Spleen (tissue), 11 donors: ENCODE results near the gene MARK3. TPM values are rescaled to one million over a fixed set of nuclear protein-coding genes. Genes with fewer than 3 reads are reported as not detected.

Experiments used
- DNase-seq: peaks from one replicate; pipeline ENCODE4 v3.0.0-alpha.2; 2020
- H3K27ac ChIP-seq, 8 donors: fragments of 200-600 bp; sonication (generic) in 7 of 8; 1 replicate in 4 of 8; 2 replicates in 4 of 8; pipeline versions ENCODE4 v1.5.0 to v1.8.0; 2016 to 2021; ENCODE audit warnings: inconsistent platforms in 4 of 8, mild to moderate bottlenecking in 4 of 8, moderate library complexity in 1 of 8
- H3K27me3 ChIP-seq, 7 donors: fragments of 200-600 bp; sonication (generic) in 6 of 7; replicated peaks in 1 of 7; 1 replicate in 4 of 7; 2 replicates in 3 of 7; pipeline versions ENCODE4 v1.5.0 to v1.8.0; 2016 to 2021; ENCODE audit warnings: inconsistent platforms in 3 of 7, mild to moderate bottlenecking in 1 of 7
- H3K36me3 ChIP-seq, 6 donors: fragments of 200-600 bp; sonication (generic) in 5 of 6; 1 replicate in 4 of 6; 2 replicates in 2 of 6; pipeline versions ENCODE4 v1.5.0 to v1.8.0; 2016 to 2021; ENCODE audit warnings: inconsistent platforms in 2 of 6
- H3K4me1 ChIP-seq, 6 donors: fragments of 200-600 bp; sonication (generic) in 5 of 6; 1 replicate in 3 of 6; 2 replicates in 3 of 6; pipeline versions ENCODE4 v1.5.0 to v1.8.0; 2016 to 2021; ENCODE audit warnings: inconsistent platforms in 3 of 6
- H3K4me3 ChIP-seq, 8 donors: fragments of 200-600 bp; sonication (generic) in 7 of 8; 1 replicate in 4 of 8; 2 replicates in 4 of 8; pipeline versions ENCODE4 v1.5.0 to v1.8.0; 2016 to 2021; ENCODE audit warnings: inconsistent platforms in 4 of 8, mild to moderate bottlenecking in 4 of 8, moderate library complexity in 2 of 8
- H3K9me3 ChIP-seq, 8 donors: fragments of 200-600 bp; sonication (generic) in 7 of 8; 1 replicate in 4 of 8; 2 replicates in 4 of 8; pipeline versions ENCODE4 v1.5.0 to v1.8.0; 2016 to 2021; ENCODE audit warnings: inconsistent platforms in 4 of 8
- POLR2A ChIP-seq, 3 donors: fragments of 450-650 bp; IDR thresholded peaks; one replicate each; pipeline ENCODE4 v1.5.1; 2017; ENCODE audit warnings: antibody characterized with exemption in 3 of 3, mild to moderate bottlenecking in 1 of 3
- POLR2AphosphoS5 ChIP-seq, 3 donors: sonication (generic); formaldehyde crosslinking; IDR thresholded peaks; one replicate each; pipeline ENCODE4 v1.5.1; 2017; ENCODE audit warnings: antibody characterized with exemption in 3 of 3
- WGBS, 5 donors: extraction: QIAGEN DNeasy Blood & Tissue Kit in 3 of 5; methylation state at CpG; one replicate each; pipeline versions ENCODE4 v1.1.5 to v1.1.7; 2013 to 2018; 5-methylcytosine and 5-hydroxymethylcytosine counted together
- intact Hi-C: fragments of 100-400 bp; cut with DNase I; formaldehyde crosslinking; loops from one replicate; pipeline ENCODE4 v1.15.0; 2023; ENCODE audit warnings: low total_unique reads
- polyA plus RNA-seq, 3 donors: library from polyadenylated mRNA; stranded (reverse); fragments of 200-250 nt; gene quantifications; one replicate each; pipeline ENCODE4 v1.2.1, GENCODE V29; 2013
- total RNA-seq, 7 donors: library from RNA; depleted of rRNA in 3 of 7; stranded (reverse); fragments of >200 nt in 3 of 7; fragmentation: NEBNext Ultra II Directional in 4 of 7; extraction: Animal tissue kit (Norgen Biotek cat#: 25700) in 4 of 7; gene quantifications; one replicate each; pipeline versions ENCODE4 v1.1.0 to v1.2.1, GENCODE V29; 2016 to 2021
- TF ChIP-seq, protein P1 (sequence below), 11 experiments: fragments of 200-600 bp in 7 of 11; fragments of 450-650 bp in 4 of 11; sonication (generic) in 4 of 11; IDR thresholded peaks in 8 of 11; conservative IDR thresholded peaks in 3 of 11; 1 replicate in 7 of 11; 2 replicates in 4 of 11; pipeline versions ENCODE4 v1.4.0 to v1.8.0; 2016 to 2021; ENCODE audit warnings: antibody characterized with exemption in 11 of 11, inconsistent platforms in 4 of 11, mild to moderate bottlenecking in 1 of 11
- donor health status: healthy with polysubstance abuse.
- donor health status: DM: no; HTN: no; CAD: no; lungs with moderate emphysema.
- donor health status: DM: no; HTN: no; CAD: no.
- donor health status: Bipolar disorder and iron deficiency.
- donor health status: healthy.
- donor health status: DM: no; HTN: no; CAD: no.
- donor health status: DM: yes; HTN: yes; CAD: no.

MARK3 gene
- total and polyA plus RNA-seq, 10 donors, result 40.4 to 144 (median 106) TPM

DNA sequence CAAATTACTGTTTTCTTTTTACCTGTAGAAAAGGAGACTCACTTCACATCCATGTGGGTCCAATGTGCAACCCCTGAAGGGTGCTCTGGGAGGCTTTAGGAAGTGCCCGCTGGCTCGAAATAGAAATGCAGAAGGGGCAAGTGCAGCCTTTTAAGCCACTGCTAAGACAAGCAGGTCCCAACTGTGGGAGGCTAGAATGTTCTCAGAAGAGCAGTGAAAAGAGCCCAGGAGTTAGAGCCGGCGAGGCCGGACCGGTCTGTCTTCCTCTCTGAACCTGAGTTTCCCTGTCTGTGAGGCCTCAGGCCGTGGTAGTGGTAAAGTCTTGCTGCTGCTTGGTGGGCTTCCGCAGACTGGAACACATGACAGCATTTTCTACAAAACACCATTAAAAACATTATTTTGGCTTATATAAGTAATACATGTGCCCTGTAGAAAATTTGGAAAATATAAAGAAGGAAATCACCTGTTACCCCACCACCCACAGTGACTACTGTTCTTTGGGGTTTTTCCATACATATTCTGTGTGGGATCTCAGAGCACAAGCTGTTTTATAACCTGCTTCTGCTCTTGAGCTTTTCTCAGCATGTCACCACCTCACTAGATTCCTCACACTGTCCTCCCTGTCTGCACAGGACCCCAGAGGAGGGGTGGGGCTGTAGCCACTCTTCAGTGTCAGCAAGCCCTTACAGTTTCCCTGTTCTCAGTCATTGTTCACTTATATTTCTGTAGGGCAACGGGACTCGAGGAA lies 131.4 kb downstream of the MARK3 start:
- H3K27me3 ChIP-seq, result peaks cover 0 to 28% (median 11%) of the 10 kb centered on the region in 7 donors
- no peaks in the 10 kb centered on the region for H3K9me3 ChIP-seq
- no peak overlapping the region for H3K27ac ChIP-seq
- H3K36me3 ChIP-seq, result peaks cover 0 to 15% (median under 1%) of the 10 kb centered on the region in 6 donors
- no peak overlapping the region for H3K4me3 ChIP-seq
- H3K4me1 ChIP-seq, result peaks cover 21 to 57% (median 44%) of the 10 kb centered on the region in 6 donors
- intact Hi-C loops, result loop anchor here (5.0 kb wide), 1 partner anchor 36 kb away; no protein-coding TSS in a partner anchor
- TF ChIP-seq POLR2A (IDR thresholded peaks at IDR 0.05), result no peak
- TF ChIP-seq, protein P1, sequence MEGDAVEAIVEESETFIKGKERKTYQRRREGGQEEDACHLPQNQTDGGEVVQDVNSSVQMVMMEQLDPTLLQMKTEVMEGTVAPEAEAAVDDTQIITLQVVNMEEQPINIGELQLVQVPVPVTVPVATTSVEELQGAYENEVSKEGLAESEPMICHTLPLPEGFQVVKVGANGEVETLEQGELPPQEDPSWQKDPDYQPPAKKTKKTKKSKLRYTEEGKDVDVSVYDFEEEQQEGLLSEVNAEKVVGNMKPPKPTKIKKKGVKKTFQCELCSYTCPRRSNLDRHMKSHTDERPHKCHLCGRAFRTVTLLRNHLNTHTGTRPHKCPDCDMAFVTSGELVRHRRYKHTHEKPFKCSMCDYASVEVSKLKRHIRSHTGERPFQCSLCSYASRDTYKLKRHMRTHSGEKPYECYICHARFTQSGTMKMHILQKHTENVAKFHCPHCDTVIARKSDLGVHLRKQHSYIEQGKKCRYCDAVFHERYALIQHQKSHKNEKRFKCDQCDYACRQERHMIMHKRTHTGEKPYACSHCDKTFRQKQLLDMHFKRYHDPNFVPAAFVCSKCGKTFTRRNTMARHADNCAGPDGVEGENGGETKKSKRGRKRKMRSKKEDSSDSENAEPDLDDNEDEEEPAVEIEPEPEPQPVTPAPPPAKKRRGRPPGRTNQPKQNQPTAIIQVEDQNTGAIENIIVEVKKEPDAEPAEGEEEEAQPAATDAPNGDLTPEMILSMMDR (IDR thresholded peaks at IDR 0.05 in 8 of 11, conservative IDR thresholded peaks at IDR 0.05 in 3 of 11), result no peak
- TF ChIP-seq POLR2AphosphoS5 (IDR thresholded peaks at IDR 0.05), result no peak
- 68 to 78% (median 73%) methylated on average over 10 of the region's 10 CpGs for WGBS, 5 donors
- peak; percentile 48 for DNase-seq

DNA sequence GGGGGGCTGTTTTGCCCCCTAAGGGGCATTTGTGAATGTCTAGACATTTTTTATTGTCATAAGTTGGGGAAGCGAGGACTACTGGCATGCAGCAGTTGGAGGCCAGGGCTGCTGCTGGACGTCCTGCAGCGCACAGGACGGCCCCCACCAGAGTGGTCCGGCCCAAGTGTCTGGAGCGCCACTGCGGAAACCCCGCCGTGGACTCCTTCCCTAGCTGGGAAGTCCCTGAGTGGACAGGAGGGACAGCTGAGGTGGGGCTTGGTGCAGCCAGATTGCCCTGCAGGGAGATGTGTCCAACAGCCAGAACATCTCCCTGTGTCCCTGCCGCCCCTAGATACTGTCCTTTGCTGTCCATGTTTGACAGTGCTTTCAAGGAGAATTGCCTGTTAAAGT lies 132.0 kb downstream of the MARK3 start:
- Histone ChIP-seq H3K9me3 (no peaks in the 10 kb centered on the region), H3K27me3 (peaks cover 0 to 33% (median 17%) of the 10 kb centered on the region in 7 donors), H3K4me3 (no peak overlapping the region), H3K36me3 (peaks cover 0 to 12% (median 0%) of the 10 kb centered on the region in 6 donors), H3K27ac (peak overlapping the region in 1 of 8 donors; percentile 33), H3K4me1 (peaks cover 22 to 63% (median 50%) of the 10 kb centered on the region in 6 donors)
- DNase-seq, result peak; percentile 68
- WGBS, 5 donors, result 68 to 87% (median 72%) methylated on average over 10 of the region's 10 CpGs
- TF ChIP-seq POLR2A (IDR thresholded peaks at IDR 0.05) (no peak), POLR2AphosphoS5 (IDR thresholded peaks at IDR 0.05) (no peak)
- TF ChIP-seq, protein P1 (IDR thresholded peaks at IDR 0.05 in 8 of 11, conservative IDR thresholded peaks at IDR 0.05 in 3 of 11), result no peak
- intact Hi-C loops, result loop anchor here (5.0 kb wide), 1 partner anchor 35 kb away; no protein-coding TSS in a partner anchor

DNA sequence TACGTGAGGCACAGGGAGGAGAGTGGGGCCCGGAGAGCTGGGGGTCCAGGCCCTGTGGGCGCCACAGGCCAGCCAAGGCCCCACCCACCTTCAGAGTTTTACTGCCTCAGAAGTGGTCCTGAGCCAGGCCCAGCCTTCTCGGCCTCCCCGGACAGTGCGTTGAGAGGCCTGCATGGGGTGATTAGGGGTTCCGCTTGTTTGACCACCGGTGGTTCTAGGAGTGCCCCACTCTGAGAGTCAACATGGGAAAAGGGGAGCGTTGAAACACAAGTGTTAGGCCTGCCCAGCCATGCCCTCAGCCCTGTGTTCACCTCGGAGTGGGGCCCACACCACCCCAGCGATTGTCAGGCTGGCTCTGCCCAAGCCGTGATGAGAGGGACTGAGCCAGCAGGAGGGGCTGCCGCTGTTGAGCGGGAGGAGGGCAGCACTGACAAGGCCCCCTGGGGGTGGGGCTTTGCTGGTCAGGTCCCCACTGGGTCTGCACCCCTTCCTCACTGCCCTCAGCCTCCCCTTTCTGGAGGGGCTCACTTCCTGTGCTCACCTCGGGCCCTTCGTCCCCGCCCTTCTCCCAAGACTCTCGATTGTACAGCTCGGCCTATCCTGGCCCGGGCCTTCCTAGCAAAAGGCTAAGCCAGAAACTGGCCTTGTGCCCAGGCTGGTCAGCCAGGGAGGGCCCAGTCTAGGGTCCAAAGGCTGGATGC lies 132.7 kb downstream of the MARK3 start:
- Histone ChIP-seq H3K9me3 (no peaks in the 10 kb centered on the region), H3K4me3 (no peak overlapping the region), H3K27me3 (peaks cover 0 to 40% (median 20%) of the 10 kb centered on the region in 7 donors), H3K36me3 (peaks cover 0 to 5% (median 0%) of the 10 kb centered on the region in 6 donors), H3K27ac (peak overlapping the region in 2 of 8 donors; percentile 5 to 33), H3K4me1 (peaks cover 24 to 63% (median 54%) of the 10 kb centered on the region in 6 donors)
- TF ChIP-seq POLR2A (IDR thresholded peaks at IDR 0.05), result no peak
- no peak for TF ChIP-seq POLR2AphosphoS5 (IDR thresholded peaks at IDR 0.05)
- TF ChIP-seq, protein P1 (IDR thresholded peaks at IDR 0.05 in 8 of 11, conservative IDR thresholded peaks at IDR 0.05 in 3 of 11), result no peak
- peak; percentile 73 for DNase-seq
- WGBS, 5 donors, result 56 to 78% (median 61%) methylated on average over 15 to 20 of the region's 20 CpGs
- intact Hi-C loops, result loop anchor here (5.0 kb wide), 1 partner anchor 34 kb away; no protein-coding TSS in a partner anchor
